Measurements from ENCODE around the gene GRID1. TPM values are rescaled to one million over a fixed set of nuclear protein-coding genes. Genes with fewer than 3 reads are reported as not detected.

The GRID1 gene
- total RNA-seq, 1 experiment from 2014 or later = 5.6 TPM

- no TSS peak for BruUV-seq (replicated peaks)
- Histone ChIP-seq H3K79me2 (ENCODE audit: insufficient read depth, low read length) (no peaks in the 10 kb centered on the region), H3K27me3 (ENCODE audit: insufficient read depth, low read length) (no peaks in the 10 kb centered on the region), H3K27ac (ENCODE audit: low read depth, low read length) (no peak overlapping the region), H2AFZ (ENCODE audit: low read depth, low read length, poor library complexity, severe bottlenecking) (no peak overlapping the region), H3K9ac (ENCODE audit: low read length) (no peak overlapping the region), H4K20me1 (ENCODE audit: insufficient read depth) (no peaks in the 10 kb centered on the region), H3K9me2 (ENCODE audit: insufficient read depth) (no peaks in the 10 kb centered on the region), H3K9me3 (ENCODE audit: control insufficient read depth in 1 of 2, insufficient read depth in 1 of 2, low read depth in 1 of 2, low read length in 2 of 2) (no peaks in the 10 kb centered on the region), H3K4me3 (replicated peaks in 1 of 2; ENCODE audit: low read depth in 1 of 2, low read length in 2 of 2) (no peak overlapping the region), H3K4me1 (ENCODE audit: control insufficient read depth in 1 of 2, insufficient read depth in 2 of 2, low read length in 2 of 2) (no peaks in the 10 kb centered on the region), H3K36me3 (ENCODE audit: control insufficient read depth in 1 of 2, insufficient read depth in 2 of 2, low read length in 2 of 2) (no peaks in the 10 kb centered on the region), H3K4me2 (ENCODE audit: low read length) (no peak overlapping the region)
- intact Hi-C loops (cut with micrococcal nuclease) = no loop called here
- ChIA-PET RAD21 (ENCODE audit: low non-redundant PET in 1 of 2, low total read pairs in 2 of 2, uncharacterized antibody in 2 of 2, unreplicated experiment in 2 of 2) (no interaction called here), POLR2A (no interaction called here), CTCF (no interaction called here)
- ATAC-seq = no peak
- no peak for DNase-seq (ENCODE audit: low read depth, low spot score)
- TF ChIP-seq YY1 (IDR thresholded peaks at IDR 0.05; ENCODE audit: extremely low read depth, insufficient replicate concordance, low read depth, low read length) (no peak), ATF3 (IDR thresholded peaks at IDR 0.05) (no peak), JUND (IDR thresholded peaks at IDR 0.05) (no peak), SRF (IDR thresholded peaks at IDR 0.05; ENCODE audit: low read depth) (no peak), CBX3 (IDR thresholded peaks at IDR 0.05; ENCODE audit: low read depth) (no peak), CEBPB (IDR thresholded peaks at IDR 0.05; ENCODE audit: low read depth) (no peak), POLR2AphosphoS5 (IDR thresholded peaks at IDR 0.05; ENCODE audit: low read depth, low read length) (no peak), ZNF274 (IDR thresholded peaks at IDR 0.05; ENCODE audit: low read depth, low read length) (no peak), MAX (IDR thresholded peaks at IDR 0.05) (no peak), EZH2 (IDR thresholded peaks at IDR 0.05) (no peak), ELF1 (IDR thresholded peaks at IDR 0.05; ENCODE audit: borderline replicate concordance, low read depth) (no peak), ZBTB33 (IDR thresholded peaks at IDR 0.05; ENCODE audit: extremely low read depth, insufficient replicate concordance, low read length) (no peak), TCF7L2 (IDR thresholded peaks at IDR 0.05; ENCODE audit: borderline replicate concordance, extremely low read depth, insufficient read depth, insufficient read length) (no peak), SP1 (IDR thresholded peaks at IDR 0.05; ENCODE audit: low read depth) (no peak), SIN3A (IDR thresholded peaks at IDR 0.05; ENCODE audit: low read depth) (no peak), CTCF (IDR thresholded peaks at IDR 0.05 in 2 of 3, conservative IDR thresholded peaks at IDR 0.05 in 1 of 3; ENCODE audit: borderline replicate concordance in 1 of 3, insufficient read depth in 1 of 3, low read depth in 2 of 3, low read length in 2 of 3) (no peak)
Measured at GRCh38 chr10:86204421-86205305, 161.9 kb downstream of the GRID1 start.

All from HCT116 (cell line).